ENCODE results near the gene LEKR1.

LEKR1 gene

DNA sequence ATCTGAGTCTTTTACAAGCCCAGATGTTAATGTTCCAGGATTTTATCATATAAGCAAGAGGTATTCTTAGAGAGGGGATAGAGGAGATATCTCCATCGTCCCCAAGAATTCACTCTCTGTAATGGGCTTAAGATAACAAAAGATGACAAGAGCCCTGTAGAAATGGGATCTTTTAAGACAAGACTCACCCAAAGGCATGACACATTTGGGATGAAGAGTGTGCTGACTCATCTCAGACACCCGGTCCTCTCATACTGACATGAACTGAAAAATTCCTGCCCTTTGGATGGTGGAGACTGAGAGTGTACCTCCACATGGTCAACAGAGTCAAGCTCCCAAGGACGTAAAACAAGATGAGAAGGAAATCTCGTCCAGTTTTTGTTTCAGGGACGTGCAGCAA is 11.0 kb downstream of the LEKR1 start:
- Histone ChIP-seq H3K9me2 (replicated peaks; ENCODE audit: insufficient read depth, low read length) (no peaks in the 10 kb centered on the region), H3K27ac (ENCODE audit: low read length) (no peak overlapping the region), H3K9me3 (replicated peaks; ENCODE audit: insufficient read depth, low read length) (no peaks in the 10 kb centered on the region), H3K4me3 (ENCODE audit: low read length) (no peak overlapping the region), H3K27me3 (replicated peaks; ENCODE audit: insufficient read depth, low read length) (no peaks in the 10 kb centered on the region), H3F3A (ENCODE audit: insufficient read depth, low read length) (no peaks in the 10 kb centered on the region), H4K20me1 (ENCODE audit: insufficient read depth, low read length) (no peaks in the 10 kb centered on the region), H3K36me3 (replicated peaks; ENCODE audit: insufficient read depth, low read length) (no peaks in the 10 kb centered on the region), H3K4me2 (ENCODE audit: low read depth, low read length) (no peak overlapping the region), H3K9ac (ENCODE audit: low read length) (no peak overlapping the region), H2AFZ (ENCODE audit: low read length) (no peak overlapping the region), H3K79me2 (ENCODE audit: low read length) (no peaks in the 10 kb centered on the region), H3K4me1 (ENCODE audit: low read length) (peaks cover 13% of the 10 kb centered on the region)
- DNase-seq, result no peak
- TF ChIP-seq, protein P1, sequence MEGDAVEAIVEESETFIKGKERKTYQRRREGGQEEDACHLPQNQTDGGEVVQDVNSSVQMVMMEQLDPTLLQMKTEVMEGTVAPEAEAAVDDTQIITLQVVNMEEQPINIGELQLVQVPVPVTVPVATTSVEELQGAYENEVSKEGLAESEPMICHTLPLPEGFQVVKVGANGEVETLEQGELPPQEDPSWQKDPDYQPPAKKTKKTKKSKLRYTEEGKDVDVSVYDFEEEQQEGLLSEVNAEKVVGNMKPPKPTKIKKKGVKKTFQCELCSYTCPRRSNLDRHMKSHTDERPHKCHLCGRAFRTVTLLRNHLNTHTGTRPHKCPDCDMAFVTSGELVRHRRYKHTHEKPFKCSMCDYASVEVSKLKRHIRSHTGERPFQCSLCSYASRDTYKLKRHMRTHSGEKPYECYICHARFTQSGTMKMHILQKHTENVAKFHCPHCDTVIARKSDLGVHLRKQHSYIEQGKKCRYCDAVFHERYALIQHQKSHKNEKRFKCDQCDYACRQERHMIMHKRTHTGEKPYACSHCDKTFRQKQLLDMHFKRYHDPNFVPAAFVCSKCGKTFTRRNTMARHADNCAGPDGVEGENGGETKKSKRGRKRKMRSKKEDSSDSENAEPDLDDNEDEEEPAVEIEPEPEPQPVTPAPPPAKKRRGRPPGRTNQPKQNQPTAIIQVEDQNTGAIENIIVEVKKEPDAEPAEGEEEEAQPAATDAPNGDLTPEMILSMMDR (IDR thresholded peaks at IDR 0.05; ENCODE audit: low read length), result no peak
- TF ChIP-seq EZH2 (optimal IDR thresholded peaks at IDR 0.05; ENCODE audit: low read depth, low read length), result no peak
- TF ChIP-seq EZH2phosphoT487 (IDR thresholded peaks at IDR 0.05; ENCODE audit: low read length), result no peak

DNA sequence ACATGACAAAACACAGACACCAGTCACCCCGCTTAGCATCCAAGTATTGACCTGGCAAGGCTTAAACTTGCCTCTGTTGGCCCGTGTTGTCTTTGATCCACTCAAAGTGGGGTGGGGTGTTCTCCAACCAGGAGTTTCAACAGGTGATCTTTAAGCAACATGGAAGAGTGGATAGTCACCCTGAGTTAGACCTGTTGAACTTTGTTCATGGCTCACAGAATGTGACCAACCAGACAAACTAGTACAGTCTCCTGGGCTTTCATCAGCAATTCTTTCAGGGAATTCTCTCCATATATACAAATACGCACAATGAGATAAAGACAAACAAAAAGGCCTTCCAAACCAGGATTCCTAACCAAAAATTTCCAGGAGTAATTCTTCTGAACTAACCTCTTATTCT is 11.9 kb downstream of the LEKR1 start:
- no peaks in the 10 kb centered on the region for H3K9me3 ChIP-seq (replicated peaks; ENCODE audit: insufficient read depth, low read length)
- H3K4me1 ChIP-seq (ENCODE audit: low read length), result peaks cover 13% of the 10 kb centered on the region
- no peaks in the 10 kb centered on the region for H3K27me3 ChIP-seq (replicated peaks; ENCODE audit: insufficient read depth, low read length)

DNA sequence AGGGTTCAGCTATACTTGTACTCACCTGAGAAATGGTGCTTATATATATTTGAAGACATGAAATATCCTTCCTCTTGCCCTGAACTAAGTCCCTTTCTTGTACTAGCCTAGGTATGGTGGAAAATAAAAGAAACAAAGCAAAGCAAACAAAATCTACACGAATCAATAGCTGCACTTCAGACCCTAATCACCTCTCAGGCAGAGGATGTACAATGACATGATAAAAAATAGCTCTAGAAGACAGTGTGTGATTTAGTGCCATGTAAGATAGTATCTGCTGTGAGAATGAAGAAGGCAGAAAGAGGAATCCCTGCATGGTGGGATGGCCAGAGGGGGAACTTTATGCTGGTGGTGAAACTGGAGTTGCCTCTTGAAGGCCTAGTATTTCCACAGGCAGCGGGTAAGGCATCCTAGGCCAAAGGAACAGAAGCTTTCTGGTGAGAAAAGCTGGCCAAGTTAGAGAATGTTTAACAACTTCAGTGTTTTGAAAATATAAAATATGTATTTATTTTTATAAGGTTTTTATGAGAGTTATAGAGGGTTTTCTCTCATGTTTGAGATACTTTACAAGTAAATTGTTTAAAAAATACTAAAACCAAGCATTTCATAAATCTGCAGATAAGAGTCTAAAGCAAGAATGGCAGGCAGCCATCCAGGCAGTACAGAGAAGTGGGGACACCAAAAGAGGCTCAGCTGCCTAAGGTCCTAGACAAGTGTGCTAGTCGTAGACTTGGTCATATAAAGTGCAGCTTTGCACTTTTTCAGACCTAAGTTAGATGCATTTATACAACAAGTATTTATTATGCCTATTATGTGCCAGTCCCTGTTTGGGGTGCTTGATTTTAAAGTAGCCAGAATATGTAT is 14.9 kb downstream of the LEKR1 start:
- DNase-seq, result no peak
- H3K9me3 ChIP-seq (replicated peaks; ENCODE audit: insufficient read depth, low read length), result no peaks in the 10 kb centered on the region
- H3K4me1 ChIP-seq (ENCODE audit: low read length), result no peaks in the 10 kb centered on the region
- no peak overlapping the region for H3K27ac ChIP-seq (ENCODE audit: low read length)
- H3K79me2 ChIP-seq (ENCODE audit: low read length), result no peaks in the 10 kb centered on the region
- no peak overlapping the region for H3K4me2 ChIP-seq (ENCODE audit: low read depth, low read length)
- no peaks in the 10 kb centered on the region for H3K36me3 ChIP-seq (replicated peaks; ENCODE audit: insufficient read depth, low read length)
- no peak overlapping the region for H3K9ac ChIP-seq (ENCODE audit: low read length)
- TF ChIP-seq, protein P1 (IDR thresholded peaks at IDR 0.05; ENCODE audit: low read length), result no peak
- TF ChIP-seq EZH2 (optimal IDR thresholded peaks at IDR 0.05; ENCODE audit: low read depth, low read length), result no peak
- no peak for TF ChIP-seq EZH2phosphoT487 (IDR thresholded peaks at IDR 0.05; ENCODE audit: low read length)
- H2AFZ ChIP-seq (ENCODE audit: low read length), result no peak overlapping the region
- no peaks in the 10 kb centered on the region for H3K9me2 ChIP-seq (replicated peaks; ENCODE audit: insufficient read depth, low read length)
- H4K20me1 ChIP-seq (ENCODE audit: insufficient read depth, low read length), result no peaks in the 10 kb centered on the region
- H3K4me3 ChIP-seq (ENCODE audit: low read length), result no peak overlapping the region
- H3F3A ChIP-seq (ENCODE audit: insufficient read depth, low read length), result no peaks in the 10 kb centered on the region
- no peaks in the 10 kb centered on the region for H3K27me3 ChIP-seq (replicated peaks; ENCODE audit: insufficient read depth, low read length)

More for the DNA sequence above, 11.9 kb downstream of the LEKR1 start:
- Histone ChIP-seq H3K27ac (ENCODE audit: low read length) (no peak overlapping the region), H3K4me3 (ENCODE audit: low read length) (no peak overlapping the region), H3K9ac (ENCODE audit: low read length) (no peak overlapping the region), H3K9me2 (replicated peaks; ENCODE audit: insufficient read depth, low read length) (no peaks in the 10 kb centered on the region), H3F3A (ENCODE audit: insufficient read depth, low read length) (no peaks in the 10 kb centered on the region), H2AFZ (ENCODE audit: low read length) (no peak overlapping the region), H4K20me1 (ENCODE audit: insufficient read depth, low read length) (no peaks in the 10 kb centered on the region), H3K79me2 (ENCODE audit: low read length) (no peaks in the 10 kb centered on the region), H3K36me3 (replicated peaks; ENCODE audit: insufficient read depth, low read length) (no peaks in the 10 kb centered on the region), H3K4me2 (ENCODE audit: low read depth, low read length) (no peak overlapping the region)
- TF ChIP-seq EZH2 (optimal IDR thresholded peaks at IDR 0.05; ENCODE audit: low read depth, low read length), result no peak
- no peak for TF ChIP-seq EZH2phosphoT487 (IDR thresholded peaks at IDR 0.05; ENCODE audit: low read length)
- TF ChIP-seq, protein P1 (IDR thresholded peaks at IDR 0.05; ENCODE audit: low read length), result no peak
- no peak for DNase-seq
